CD4-positive, alpha-beta T cell treated with Interleukin-17A for 1 hour (primary cell): ENCODE results near the gene ITGB4.

Experiments used
- DNase-seq: peaks from one replicate; pipeline ENCODE4 v3.0.0-alpha.2; 2020

The ITGB4 gene

DNA sequence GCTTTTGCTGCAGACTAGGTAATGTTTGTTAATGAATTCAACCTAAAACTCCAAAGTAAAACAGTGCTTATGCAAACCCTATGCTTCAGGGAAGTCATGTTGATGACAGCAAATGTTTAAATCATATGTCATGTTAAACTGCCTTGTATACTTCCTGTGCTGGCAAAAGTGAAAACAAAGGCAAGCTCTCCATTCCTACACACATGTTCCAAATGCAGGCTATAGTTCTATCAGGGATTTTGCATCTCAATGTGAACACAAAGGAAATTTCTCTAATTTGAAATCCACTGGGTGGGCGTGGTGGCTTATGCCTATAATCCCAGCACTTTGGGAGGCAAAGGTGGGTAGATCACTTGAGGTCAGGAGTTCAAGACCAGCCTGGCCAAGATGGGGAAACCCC, 82.6 kb downstream of the ITGB4 start:
- no peak for DNase-seq

DNA sequence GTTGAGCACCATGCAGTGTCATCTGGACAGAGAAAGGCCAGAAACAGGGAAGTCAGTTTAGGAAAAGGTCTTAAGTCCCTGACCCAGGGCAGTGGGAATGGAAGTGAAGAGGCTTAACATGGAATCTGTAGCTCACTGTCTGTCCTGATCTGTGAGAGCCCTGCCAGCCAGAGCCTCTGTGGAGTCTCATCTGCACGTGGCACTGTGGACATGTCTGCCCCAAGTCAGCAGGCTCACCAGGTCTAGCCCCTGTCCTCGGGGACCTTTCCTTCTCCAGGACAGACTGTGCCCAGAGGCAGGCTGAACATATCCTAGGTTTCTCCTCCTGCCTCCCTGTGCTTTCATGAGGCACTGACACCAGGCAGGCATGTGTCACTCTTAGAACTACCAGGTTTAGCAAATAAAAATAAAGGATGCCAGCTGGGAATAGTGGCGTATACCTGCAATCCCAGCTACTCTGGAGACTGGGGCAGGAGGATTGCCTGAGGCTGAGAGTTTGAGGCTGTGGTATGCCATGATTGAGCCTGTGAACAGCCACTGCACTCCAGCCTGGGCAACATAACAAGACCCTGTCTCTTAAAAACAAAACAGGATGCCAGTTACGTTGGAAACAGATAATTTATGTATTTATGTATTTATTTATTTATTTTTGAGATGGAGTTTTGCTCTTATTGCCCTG, 85.7 kb downstream of the ITGB4 start:
- DNase-seq, result no peak
